Neural crest cell (in vitro differentiated cells): Measurements from ENCODE around the gene HDGFL3. TPM values are rescaled to one million over a fixed set of nuclear protein-coding genes. Genes with fewer than 3 reads are reported as not detected.
"Not testable (repeated sequence)": the region's sequence is repeated elsewhere in the genome, so short reads cannot be mapped to it uniquely, and the experiment has no call there.

Experiments
- DNase-seq: peaks from one replicate; pipeline ENCODE4 v3.0.0; 2021; ENCODE audit warnings: low read depth, mixed read lengths, low spot score
- H3K27ac Mint-ChIP-seq: one replicate; pipeline ENCODE4 v1.8.0; 2021; ENCODE audit warnings: mild to moderate bottlenecking, mixed read lengths; ENCODE audit not compliant: unreplicated experiment
- H3K27me3 Mint-ChIP-seq: 2 replicates; pipeline ENCODE4 v1.8.0; 2021; ENCODE audit warnings: low read depth, mild to moderate bottlenecking, mixed read lengths
- H3K36me3 Mint-ChIP-seq: 2 replicates; pipeline ENCODE4 v1.8.0; 2021; ENCODE audit warnings: low read depth, mild to moderate bottlenecking, mixed read lengths
- H3K4me1 Mint-ChIP-seq: 2 replicates; pipeline ENCODE4 v1.8.0; 2021; ENCODE audit warnings: mixed read lengths
- H3K4me3 Mint-ChIP-seq: one replicate; pipeline ENCODE4 v1.8.0; 2021; ENCODE audit warnings: mild to moderate bottlenecking, mixed read lengths
- H3K9me3 Mint-ChIP-seq: 2 replicates; pipeline ENCODE4 v1.8.0; 2021; ENCODE audit warnings: mixed read lengths
- CTCF ChIP-seq: fragments of 200-600 bp; sonication (generic); conservative IDR thresholded peaks from 2 replicates; pipeline ENCODE4 v1.5.0; 2021; ENCODE audit warnings: antibody characterized with exemption, mild to moderate bottlenecking
- total RNA-seq: library from RNA; stranded (reverse); gene quantifications from 2 replicates; pipeline ENCODE4 v1.2.1, GENCODE V29; 2021

HDGFL3 gene
- total RNA-seq, 1 donor from 2014 or later: 127 TPM

DNA sequence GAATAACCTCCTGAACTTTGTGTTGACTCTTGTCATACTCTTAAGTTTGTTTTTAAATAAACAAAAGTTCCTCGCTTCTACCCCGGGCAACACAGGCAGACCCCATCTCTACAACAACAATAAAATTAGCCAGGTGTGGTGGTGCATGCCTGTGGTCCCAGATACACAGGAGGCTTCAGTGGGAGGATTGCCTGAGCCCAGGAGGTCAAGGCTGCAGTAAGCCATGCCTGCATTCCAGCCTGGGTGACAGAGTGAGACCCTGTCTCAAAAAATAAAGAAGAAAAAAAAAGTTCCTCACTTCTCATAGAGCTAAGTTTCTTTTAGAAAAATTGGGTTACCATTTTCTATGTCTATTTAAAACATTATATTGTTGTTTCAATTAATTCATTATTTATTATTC lies 29.2 kb downstream of the HDGFL3 start:
- DNase-seq: no peak
- no peaks in the 10 kb centered on the region for H3K4me1 Mint-ChIP-seq
- peaks cover 6% of the 10 kb centered on the region for H3K36me3 Mint-ChIP-seq
- TF ChIP-seq CTCF: no peak
- H3K27ac Mint-ChIP-seq: no peak overlapping the region
- no peaks in the 10 kb centered on the region for H3K27me3 Mint-ChIP-seq
- no peaks in the 10 kb centered on the region for H3K9me3 Mint-ChIP-seq
- H3K4me3 Mint-ChIP-seq: no peak overlapping the region

DNA sequence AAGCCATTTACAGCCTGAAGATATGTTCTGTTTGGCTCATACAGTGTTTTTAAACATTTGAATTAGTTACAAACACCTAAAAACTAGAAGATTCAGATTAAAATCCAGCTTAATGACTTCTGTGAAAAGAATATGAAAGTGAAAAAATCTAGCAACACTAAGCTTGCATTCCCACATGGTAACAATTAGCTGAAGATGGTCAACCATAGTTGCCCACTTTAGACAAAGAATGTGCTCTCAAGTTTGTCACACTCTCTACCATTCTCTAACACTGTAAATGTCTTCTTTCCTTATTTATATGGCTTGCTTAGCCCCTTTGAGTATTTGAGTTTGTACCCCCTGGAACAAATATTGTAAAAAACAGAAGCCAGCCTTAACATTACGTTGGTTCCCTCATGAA lies 32.7 kb downstream of the HDGFL3 start:
- Mint-ChIP-seq H3K36me3 (peaks cover 25% of the 10 kb centered on the region), H3K4me1 (no peaks in the 10 kb centered on the region), H3K4me3 (no peak overlapping the region), H3K27me3 (no peaks in the 10 kb centered on the region), H3K27ac (no peak overlapping the region), H3K9me3 (peaks cover 5% of the 10 kb centered on the region)
- DNase-seq: no peak
- no peak for TF ChIP-seq CTCF

DNA sequence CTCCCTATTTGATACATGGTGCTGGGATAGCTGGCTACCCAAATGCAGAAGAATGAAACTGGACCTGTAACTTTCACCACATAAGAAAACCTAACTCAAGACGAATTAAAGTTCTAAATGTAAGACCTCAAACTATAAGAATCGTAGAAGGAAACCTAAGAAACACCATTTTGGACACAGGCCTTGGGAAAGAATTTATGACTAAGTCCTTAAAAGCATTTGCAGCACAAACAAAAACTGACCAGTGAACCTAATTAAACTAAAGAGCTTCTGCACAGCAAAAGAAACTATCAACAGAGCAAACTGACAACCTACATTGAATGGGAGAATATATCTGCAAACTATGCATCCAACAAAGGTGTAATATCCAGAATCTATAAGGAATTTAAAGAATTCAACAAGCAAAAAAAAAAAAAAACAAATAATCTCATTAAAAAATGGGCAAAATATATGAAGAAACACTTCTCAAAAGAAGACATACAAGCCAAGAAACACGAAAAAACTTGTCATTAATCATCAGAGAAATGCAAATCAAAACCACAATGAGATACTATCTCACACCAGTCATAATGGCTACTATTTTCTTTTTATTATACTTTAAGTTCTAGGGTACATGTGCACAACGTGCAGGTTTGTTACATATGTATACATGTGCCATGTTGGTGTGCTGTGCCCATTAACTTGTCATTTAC lies 37.0 kb downstream of the HDGFL3 start:
- Mint-ChIP-seq H3K4me1 (peaks cover 10% of the 10 kb centered on the region), H3K27ac (no peak overlapping the region), H3K9me3 (peaks cover 24% of the 10 kb centered on the region), H3K27me3 (no peaks in the 10 kb centered on the region), H3K4me3 (no peak overlapping the region), H3K36me3 (peaks cover 48% of the 10 kb centered on the region)
- no peak for TF ChIP-seq CTCF
- no peak for DNase-seq

DNA sequence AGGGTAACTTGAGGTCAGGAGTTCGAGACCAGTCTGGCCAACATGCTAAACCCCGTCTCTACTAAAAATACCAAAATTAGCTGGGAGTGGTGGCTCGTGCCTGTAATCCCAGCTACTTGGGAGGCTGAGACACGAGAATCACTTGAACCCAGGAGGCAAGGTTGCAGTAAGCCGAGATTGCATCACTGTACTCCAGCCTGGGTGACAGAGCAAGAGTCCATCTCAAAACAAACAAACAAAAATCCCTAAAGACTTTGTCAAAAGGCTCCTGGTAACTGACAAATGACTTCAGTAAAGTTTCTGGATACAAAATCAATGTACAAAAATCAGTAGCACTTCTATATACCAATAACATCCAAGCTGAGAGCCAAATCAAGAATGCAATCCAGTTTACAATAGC lies 38.0 kb downstream of the HDGFL3 start:
- not testable (repeated sequence) for H3K27ac Mint-ChIP-seq, DNase-seq, H3K27me3 Mint-ChIP-seq, H3K4me3 Mint-ChIP-seq
- Mint-ChIP-seq H3K9me3 (peaks cover 24% of the 10 kb centered on the region), H3K36me3 (peaks cover 48% of the 10 kb centered on the region), H3K4me1 (peaks cover 11% of the 10 kb centered on the region)

GRCh38 chr15:83166830-83167229 lies 40.8 kb downstream of the HDGFL3 start:
- Mint-ChIP-seq H3K9me3 (peaks cover 24% of the 10 kb centered on the region), H3K36me3 (peaks cover 37% of the 10 kb centered on the region), H3K4me3 (no peak overlapping the region), H3K4me1 (peaks cover 26% of the 10 kb centered on the region), H3K27ac (peak overlapping the region; percentile 66), H3K27me3 (no peaks in the 10 kb centered on the region)
- DNase-seq: no peak
- no peak for TF ChIP-seq CTCF

- TF ChIP-seq CTCF: no peak
- Mint-ChIP-seq H3K9me3 (peaks cover 22% of the 10 kb centered on the region), H3K36me3 (peaks cover 34% of the 10 kb centered on the region), H3K27ac (no peak overlapping the region), H3K4me1 (peaks cover 26% of the 10 kb centered on the region), H3K4me3 (no peak overlapping the region), H3K27me3 (no peaks in the 10 kb centered on the region)
- no peak for DNase-seq
Measured at GRCh38 chr15:83166218-83166617, 41.4 kb downstream of the HDGFL3 start.
